HepG2 (cell line): Measurements from ENCODE around the gene STX4. TPM values are rescaled to one million over a fixed set of nuclear protein-coding genes. Genes with fewer than 3 reads are reported as not detected.

Source experiments
- ATAC-seq: fragments of 200-7000 bp; cut with Tn5 transposase; 3 replicates; pipeline ENCODE4 v1.9.1; 2020; ENCODE audit warnings: mild to moderate bottlenecking, moderate library complexity
- BruUV-seq: library from RNA; stranded (reverse); fragments of 400-500 nt; replicated peaks from 2 replicates; lab custom pipeline; 2021; lab: Mats Ljungman, UMichigan
- CTCF ChIA-PET: fragments of 300-600 bp; formaldehyde crosslinking; extraction: SDS; loops from one replicate; lab custom pipeline; 2021; ENCODE audit warnings: low total read pairs, inconsistent platforms, low intra/inter-chr PET ratio; lab: Yijun Ruan, JAX
- POLR2A ChIA-PET: fragments of 350-600 bp; sonication (Branson Sonifier 250); formaldehyde crosslinking; loops from one replicate; lab custom pipeline; 2020; ENCODE audit warnings: antibody characterized with exemption, inconsistent platforms; lab: Yijun Ruan, JAX
- DNase-seq: peaks from one replicate; pipeline ENCODE4 v3.0.0-alpha.2; 2015; ENCODE audit warnings: low spot score
- FAIRE-seq: peaks from 3 replicates; lab custom pipeline; 2011; peaks lifted over from hg19 to GRCh38; lab: Jason Lieb, UNC
- H2AFZ ChIP-seq: one replicate; pipeline ENCODE4 v1.6.1; 2011; ENCODE audit warnings: low read length, inconsistent platforms
- H3K27ac ChIP-seq: fragments of 300-600 bp; 3 replicates; pipeline ENCODE4 v1.8.0; 2011; ENCODE audit warnings: mixed run types, mild to moderate bottlenecking, mixed read lengths, low read length, inconsistent platforms; ENCODE audit not compliant: insufficient read depth; ENCODE audit errors: extremely low read length
- H3K27me3 ChIP-seq, 2 experiments: fragments of 200-600 bp in 1 of 2; 2 replicates in 1 of 2; 3 replicates in 1 of 2; pipeline versions ENCODE4 v1.6.0 to v1.8.0; 2011; ENCODE audit warnings: low read length in 2 of 2, mild to moderate bottlenecking in 2 of 2, moderate library complexity in 2 of 2, inconsistent platforms in 1 of 2; ENCODE audit not compliant: insufficient read depth in 2 of 2, control insufficient read depth in 1 of 2
- H3K36me3 ChIP-seq, 2 experiments: fragments of 200-600 bp in 1 of 2; replicated peaks in 1 of 2; 2 replicates in 1 of 2; 3 replicates in 1 of 2; pipeline versions ENCODE4 v1.5.1 to v1.8.0; 2011; ENCODE audit warnings: low read length in 2 of 2, inconsistent platforms in 1 of 2; ENCODE audit not compliant: insufficient read depth in 2 of 2, control insufficient read depth in 1 of 2
- H3K4me1 ChIP-seq: 2 replicates; pipeline ENCODE4 v1.5.1; 2012; ENCODE audit warnings: low read length, inconsistent platforms; ENCODE audit not compliant: insufficient read depth
- H3K4me2 ChIP-seq: 2 replicates; pipeline ENCODE4 v1.6.0; 2011; ENCODE audit warnings: low read depth, low read length, inconsistent platforms
- H3K4me3 ChIP-seq, 3 experiments: fragments of 200-600 bp in 1 of 3; sonication (generic), shearing (Covaris generic) in 1 of 3; replicated peaks in 1 of 3; 2 replicates each; pipeline ENCODE4 v1.5.1; 2011 to 2016; ENCODE audit warnings: low read length in 3 of 3, inconsistent platforms in 2 of 3, low read depth in 2 of 3, mild to moderate bottlenecking in 2 of 3, control low read depth in 1 of 3, mixed read lengths in 1 of 3; ENCODE audit not compliant: insufficient read depth in 1 of 3
- H3K79me2 ChIP-seq: one replicate; pipeline ENCODE4 v1.6.1; 2011; ENCODE audit warnings: low read length, inconsistent platforms; ENCODE audit not compliant: insufficient read depth
- H3K9ac ChIP-seq: 2 replicates; pipeline ENCODE4 v1.6.0; 2011; ENCODE audit warnings: mild to moderate bottlenecking, low read depth, low read length, inconsistent platforms; ENCODE audit not compliant: insufficient read depth
- H3K9me3 ChIP-seq: 2 replicates; pipeline ENCODE4 v1.5.1; 2012; ENCODE audit warnings: mild to moderate bottlenecking, low read length
- H4K20me1 ChIP-seq: 2 replicates; pipeline ENCODE4 v1.6.0; 2011; ENCODE audit warnings: inconsistent platforms, mild to moderate bottlenecking, low read length, moderate library complexity; ENCODE audit not compliant: insufficient read depth
- GABPA ChIP-seq, 2 experiments: IDR thresholded peaks; 2 replicates each; pipeline ENCODE4 v1.6.1; 2011 to 2016; ENCODE audit warnings: low read depth in 2 of 2, low read length in 1 of 2, missing biosample characterization in 1 of 2, missing genetic modification characterization in 1 of 2
- GATAD1 ChIP-seq: IDR thresholded peaks from 2 replicates; pipeline ENCODE4 v1.6.1; 2016; ENCODE audit warnings: missing genetic modification reagents, missing compliant biosample characterization
- MTA1 ChIP-seq: sonication (generic); formaldehyde crosslinking; IDR thresholded peaks from 2 replicates; pipeline ENCODE4 v1.4.0; 2020; ENCODE audit warnings: missing genetic modification reagents, mild to moderate bottlenecking, borderline replicate concordance
- NR3C1 ChIP-seq: sonication (generic); formaldehyde crosslinking; IDR thresholded peaks from 2 replicates; pipeline ENCODE4 v1.4.0; 2020; ENCODE audit warnings: missing genetic modification reagents
- ZIK1 ChIP-seq: sonication (generic); formaldehyde crosslinking; IDR thresholded peaks from 2 replicates; pipeline ENCODE4 v1.5.0; 2020; ENCODE audit warnings: mild to moderate bottlenecking, low read depth, missing genetic modification reagents, borderline replicate concordance
- ZNF512B ChIP-seq: sonication (generic); formaldehyde crosslinking; IDR thresholded peaks from 2 replicates; pipeline ENCODE4 v1.5.1; 2020; ENCODE audit warnings: missing genetic modification reagents, mild to moderate bottlenecking, borderline replicate concordance
- ZNF737 ChIP-seq: sonication (generic); formaldehyde crosslinking; IDR thresholded peaks from 2 replicates; pipeline ENCODE4 v1.5.0; 2020; ENCODE audit warnings: missing genetic modification reagents, mild to moderate bottlenecking, borderline replicate concordance
- ZSCAN22 ChIP-seq: sonication (generic); formaldehyde crosslinking; IDR thresholded peaks from 2 replicates; pipeline ENCODE4 v1.4.0; 2020; ENCODE audit warnings: mild to moderate bottlenecking, missing genetic modification reagents
- WGBS: methylation state at CpG from one replicate; pipeline ENCODE4 v1.1.6; 2017; ENCODE audit warnings: low lambda C conversion rate; 5-methylcytosine and 5-hydroxymethylcytosine counted together
- in situ Hi-C: cut with HindIII; loops from 2 replicates; pipeline ENCODE4 v1.10.0; 2017; ENCODE audit warnings: low pct_unique_long_range_greater_than_20kb; ENCODE audit not compliant: extremely low pct_ligation_motif_present
- intact Hi-C: fragments of 100-400 bp; cut with micrococcal nuclease; formaldehyde crosslinking; loops from one replicate; pipeline ENCODE4 v1.10.0; 2022; ENCODE audit not compliant: unreplicated experiment
- polyA plus RNA-seq, 8 experiments: library from polyadenylated mRNA; depleted of rRNA in 3 of 8; stranded (reverse) in 7 of 8; unstranded in 1 of 8; fragments of >200 nt; fragmentation: Illumina TruSeq in 4 of 8; extraction: Trizol in 4 of 8; gene quantifications; 2 replicates each; pipeline versions ENCODE4 v1.2.1 to v1.2.3, GENCODE V29; 2011 to 2016; ENCODE audit warnings: low read depth in 4 of 8, missing spikeins in 1 of 8, mixed read lengths in 1 of 8; ENCODE audit not compliant: insufficient read depth in 1 of 8
- total RNA-seq, 5 experiments: library from RNA; depleted of rRNA; stranded (reverse); fragments of >200 nt; fragmentation: Illumina TruSeq; extraction: Trizol; gene quantifications; 2 replicates each; pipeline ENCODE4 v1.2.3, GENCODE V29; 2016; ENCODE audit warnings: low read depth in 1 of 5

STX4 gene
- total and polyA plus RNA-seq, 2 of the 13 experiments (the other 11 are each of a cell fraction or from before 2014, with no cell fraction given): 29.2 to 34.6 TPM

DNA sequence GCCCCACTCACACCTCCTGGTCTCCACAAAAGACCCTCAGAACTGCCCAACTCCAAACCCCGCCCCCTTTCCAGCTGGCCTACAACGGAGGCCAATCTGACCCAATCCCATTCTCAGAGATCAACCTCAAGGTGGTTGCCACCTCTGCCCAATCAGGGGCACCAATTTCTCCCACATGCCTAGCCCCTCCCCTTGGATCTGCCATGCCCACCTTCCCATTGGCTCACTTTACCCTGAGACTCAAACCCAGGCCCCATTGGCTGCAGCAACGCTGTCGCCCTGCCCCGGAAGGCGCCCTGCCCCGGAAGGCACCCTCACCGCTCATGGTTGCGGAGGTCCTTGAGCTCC lies 30.1 kb downstream of the STX4 start:
- FAIRE-seq (no peak), DNase-seq (no peak)
- WGBS: 98% methylated on average over 9 of the region's 9 CpGs
- intact Hi-C loops: no loop called here
- in situ Hi-C loops: no loop called here
- H3K36me3 ChIP-seq: peaks cover 14 to 29% of the 10 kb centered on the region in 2 experiments; a peak in 4 of 5 replicates
- H3K27ac ChIP-seq: no peak overlapping the region
- no peak overlapping the region for H2AFZ ChIP-seq
- TF ChIP-seq MTA1 (CRISPR knock-in tag) (no peak), GATAD1 (CRISPR knock-in tag) (no peak), ZNF512B (CRISPR knock-in tag) (no peak), GABPA (IDR thresholded peaks at IDR 0.05; ENCODE audit: low read depth, low read length) (no peak), GABPA (CRISPR knock-in tag; IDR thresholded peaks at IDR 0.05; ENCODE audit: low read depth) (no peak), ZIK1 (CRISPR knock-in tag) (no peak), ZSCAN22 (CRISPR knock-in tag) (no peak), NR3C1 (CRISPR knock-in tag) (no peak), ZNF737 (no peak)
- TF ChIP-seq, all 625 proteins: peak for 0
- H3K79me2 ChIP-seq: peaks cover 16% of the 10 kb centered on the region
- H3K27me3 ChIP-seq: no peaks in the 10 kb centered on the region
- no peaks in the 10 kb centered on the region for H4K20me1 ChIP-seq
- no peaks in the 10 kb centered on the region for H3K9me3 ChIP-seq
- ChIA-PET POLR2A (no interaction called here), CTCF (no interaction called here)
- no peak overlapping the region for H3K4me3 ChIP-seq
- no peaks in the 10 kb centered on the region for H3K4me1 ChIP-seq
- no peak for ATAC-seq
- no peak overlapping the region for H3K9ac ChIP-seq
- BruUV-seq: no TSS peak
- H3K4me2 ChIP-seq: no peak overlapping the region
